GM12874 (cell line): ENCODE data around the gene BMPER.

Experiments
- CTCF ChIP-seq: IDR thresholded peaks from 2 replicates; pipeline ENCODE4 v1.5.1; 2011; ENCODE audit warnings: low read depth, mild to moderate bottlenecking, control low read depth, low read length, moderate library complexity; ENCODE audit not compliant: insufficient read depth

The BMPER gene

GRCh38 chr7:33917661-33918060 lies 12.3 kb downstream of the BMPER start:
- TF ChIP-seq CTCF, result no peak

- TF ChIP-seq CTCF, result no peak
Observed at GRCh38 chr7:33918438-33919143, 13.3 kb downstream of the BMPER start.

GRCh38 chr7:33919449-33919848 lies 14.1 kb downstream of the BMPER start:
- no peak for TF ChIP-seq CTCF

- no peak for TF ChIP-seq CTCF
Observed at GRCh38 chr7:33921216-33921938, 16.0 kb downstream of the BMPER start.

- TF ChIP-seq CTCF, result no peak
Observed at GRCh38 chr7:33922820-33923219, 17.5 kb downstream of the BMPER start.

- no peak for TF ChIP-seq CTCF
Observed at GRCh38 chr7:33923440-33924229, 18.3 kb downstream of the BMPER start.

- TF ChIP-seq CTCF, result no peak
Observed at GRCh38 chr7:33926535-33926934, 21.2 kb downstream of the BMPER start.
